BJ (cell line): ENCODE results near the gene MAP6. TPM values are rescaled to one million over a fixed set of nuclear protein-coding genes. Genes with fewer than 3 reads are reported as not detected.

ENCODE experiments used
- CTCF ChIA-PET: fragments of 350-600 bp; formaldehyde crosslinking; extraction: SDS; loops from one replicate; lab custom pipeline; 2021; ENCODE audit warnings: antibody characterized with exemption, inconsistent platforms; lab: Yijun Ruan, JAX
- POLR2A ChIA-PET: fragments of 300-600 bp; sonication (Branson Sonifier 250); formaldehyde crosslinking; extraction: SDS; loops from one replicate; lab custom pipeline; 2021; ENCODE audit warnings: antibody characterized with exemption; lab: Charles Lee
- DNase-seq: peaks from one replicate; pipeline ENCODE4 v3.0.0-alpha.2; 2011; ENCODE audit warnings: low read depth
- H3K27me3 ChIP-seq: 2 replicates; pipeline ENCODE4 v1.6.0; 2011; ENCODE audit warnings: low read length; ENCODE audit not compliant: control insufficient read depth, insufficient read depth
- H3K36me3 ChIP-seq: 2 replicates; pipeline ENCODE4 v1.5.1; 2011; ENCODE audit warnings: low read length; ENCODE audit not compliant: control insufficient read depth, insufficient read depth
- H3K4me3 ChIP-seq: 2 replicates; pipeline ENCODE4 v1.5.1; 2011; ENCODE audit warnings: low read depth, mild to moderate bottlenecking, control low read depth, low read length
- polyA plus RNA-seq: library from polyadenylated mRNA; depleted of rRNA; stranded (reverse); fragments of >200 nt; gene quantifications from 2 replicates; pipeline ENCODE4 v1.2.3, GENCODE V29; 2011
- TF ChIP-seq, protein P1 (sequence below): IDR thresholded peaks from 2 replicates; pipeline ENCODE4 v1.5.1; 2011; ENCODE audit warnings: low read depth, mild to moderate bottlenecking, control low read depth, inconsistent platforms, low read length, moderate library complexity; ENCODE audit not compliant: insufficient read depth

MAP6 gene
- polyA plus RNA-seq, 1 experiment = 12.3 TPM

DNA sequence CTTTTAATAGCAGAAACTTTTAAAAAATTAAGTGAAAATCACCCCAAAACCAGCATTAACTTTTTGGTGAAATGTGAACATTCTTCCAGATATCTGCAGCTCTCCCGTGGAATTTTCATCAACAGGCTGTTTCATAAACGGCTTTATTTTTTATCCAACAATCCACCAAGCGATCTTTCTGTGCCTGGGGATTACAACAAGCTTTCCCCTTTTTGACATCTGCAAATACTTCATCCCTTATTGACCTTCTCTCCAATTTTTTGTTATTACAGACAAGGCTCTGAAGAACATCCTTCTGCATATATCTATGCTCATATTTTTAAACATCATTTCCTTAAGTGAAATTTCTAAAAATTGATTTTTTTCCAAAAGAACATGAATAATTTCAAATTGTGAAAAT lies 112.6 kb downstream of the MAP6 start:
- Histone ChIP-seq H3K36me3 (no peaks in the 10 kb centered on the region), H3K4me3 (no peak overlapping the region), H3K27me3 (no peaks in the 10 kb centered on the region)
- CTCF ChIA-PET = no interaction called here
- POLR2A ChIA-PET = no interaction called here
- no peak for DNase-seq
- TF ChIP-seq, protein P1, sequence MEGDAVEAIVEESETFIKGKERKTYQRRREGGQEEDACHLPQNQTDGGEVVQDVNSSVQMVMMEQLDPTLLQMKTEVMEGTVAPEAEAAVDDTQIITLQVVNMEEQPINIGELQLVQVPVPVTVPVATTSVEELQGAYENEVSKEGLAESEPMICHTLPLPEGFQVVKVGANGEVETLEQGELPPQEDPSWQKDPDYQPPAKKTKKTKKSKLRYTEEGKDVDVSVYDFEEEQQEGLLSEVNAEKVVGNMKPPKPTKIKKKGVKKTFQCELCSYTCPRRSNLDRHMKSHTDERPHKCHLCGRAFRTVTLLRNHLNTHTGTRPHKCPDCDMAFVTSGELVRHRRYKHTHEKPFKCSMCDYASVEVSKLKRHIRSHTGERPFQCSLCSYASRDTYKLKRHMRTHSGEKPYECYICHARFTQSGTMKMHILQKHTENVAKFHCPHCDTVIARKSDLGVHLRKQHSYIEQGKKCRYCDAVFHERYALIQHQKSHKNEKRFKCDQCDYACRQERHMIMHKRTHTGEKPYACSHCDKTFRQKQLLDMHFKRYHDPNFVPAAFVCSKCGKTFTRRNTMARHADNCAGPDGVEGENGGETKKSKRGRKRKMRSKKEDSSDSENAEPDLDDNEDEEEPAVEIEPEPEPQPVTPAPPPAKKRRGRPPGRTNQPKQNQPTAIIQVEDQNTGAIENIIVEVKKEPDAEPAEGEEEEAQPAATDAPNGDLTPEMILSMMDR = no peak

DNA sequence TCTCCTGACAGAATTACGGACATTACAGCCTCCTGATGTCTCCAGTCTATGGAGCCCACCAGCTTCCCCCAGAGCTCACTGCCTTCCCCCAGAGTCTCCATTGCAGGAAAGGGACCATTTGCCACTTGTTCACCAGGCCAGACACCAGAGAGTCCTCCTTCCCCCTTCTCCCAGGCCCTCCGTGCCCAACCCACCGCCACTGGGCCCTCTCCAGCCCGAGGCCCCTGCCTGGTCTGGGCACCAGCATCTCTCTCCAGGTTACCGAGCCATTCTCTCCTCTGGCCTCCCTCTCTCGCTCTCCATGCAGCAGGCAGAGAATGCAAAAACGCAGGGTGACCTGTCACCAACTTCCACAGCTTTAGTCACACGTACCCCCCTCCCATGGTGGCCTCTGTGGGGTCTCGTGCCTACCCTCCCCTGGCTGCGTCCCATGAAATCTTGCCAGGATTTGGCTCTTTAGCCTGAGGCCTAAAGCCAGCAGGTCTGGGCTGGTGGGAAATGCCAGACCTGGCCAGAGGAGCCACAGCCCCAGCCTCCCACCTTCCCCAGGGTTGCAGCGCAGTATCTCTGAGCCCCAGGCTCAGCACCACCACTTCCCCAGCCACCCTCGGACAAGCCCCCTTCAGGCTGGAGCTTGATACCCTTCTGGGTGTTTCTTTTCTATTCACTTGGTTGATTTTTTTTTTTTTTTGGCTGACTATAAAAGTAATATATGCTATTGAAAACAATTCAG lies 113.6 kb downstream of the MAP6 start:
- TF ChIP-seq, protein P1 = no peak
- no peak overlapping the region for H3K4me3 ChIP-seq
- ChIA-PET POLR2A (interaction anchor here (1.9 kb wide), 1 partner anchor 7 kb away, joined by 22 read pairs; the partner anchor contains the start of gene SERPINH1), CTCF (interaction anchor here (1.7 to 2.6 kb wide), 2 partner anchors 10 to 15 kb away, joined by 7 to 23 read pairs; no protein-coding TSS in a partner anchor)
- no peak for DNase-seq
- no peaks in the 10 kb centered on the region for H3K36me3 ChIP-seq
- H3K27me3 ChIP-seq = no peaks in the 10 kb centered on the region

DNA sequence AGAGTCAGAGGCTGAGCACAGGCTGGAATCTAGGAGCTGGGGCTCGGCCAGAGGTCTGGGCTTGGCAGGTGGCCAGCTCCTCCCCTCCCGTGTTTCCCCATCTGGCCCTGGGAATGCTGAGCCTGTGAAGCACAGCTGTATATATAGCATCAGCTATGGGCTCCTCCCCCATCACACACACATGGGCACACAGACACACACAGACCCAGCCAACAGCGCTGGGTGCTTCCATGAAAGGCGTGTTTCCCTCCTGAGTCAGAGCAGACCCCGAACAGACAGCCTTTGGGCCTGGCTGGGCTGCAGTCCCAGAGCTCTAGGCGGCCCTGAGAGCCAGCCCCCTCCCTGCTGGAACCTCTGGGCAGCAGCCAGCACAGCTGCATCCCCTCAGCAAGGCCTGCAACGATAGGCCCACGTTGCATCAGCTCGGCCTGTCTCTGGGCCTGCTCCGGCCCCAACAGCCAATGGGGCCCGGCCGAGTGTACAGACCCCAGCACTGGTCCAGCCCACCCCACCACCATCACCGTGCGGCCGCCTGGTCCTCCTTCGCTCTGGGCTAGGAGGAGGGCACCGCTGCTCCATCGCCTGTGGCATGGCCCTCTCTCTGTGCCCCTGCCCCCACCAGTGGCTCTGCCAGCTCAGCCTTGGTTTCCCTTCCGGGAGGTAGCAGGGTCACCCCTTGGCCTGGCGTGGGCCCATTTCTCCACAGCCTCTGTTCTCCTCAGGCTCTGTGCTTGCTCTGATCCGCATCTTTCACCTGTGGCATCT lies 114.4 kb downstream of the MAP6 start:
- Histone ChIP-seq H3K4me3 (no peak overlapping the region), H3K36me3 (no peaks in the 10 kb centered on the region), H3K27me3 (no peaks in the 10 kb centered on the region)
- peak; percentile 99 for DNase-seq
- POLR2A ChIA-PET = interaction anchor here (1.2 to 1.9 kb wide), 2 partner anchors 8 to 11 kb away, joined by 22 to 26 read pairs; partner anchors contain the start of gene SERPINH1
- TF ChIP-seq, protein P1 = no peak
- CTCF ChIA-PET = interaction anchor here (0.8 to 2.9 kb wide), 13 partner anchors 8 to 314 kb away, joined by 3 to 23 read pairs (median 6); partner anchors contain the start of gene GDPD5

DNA sequence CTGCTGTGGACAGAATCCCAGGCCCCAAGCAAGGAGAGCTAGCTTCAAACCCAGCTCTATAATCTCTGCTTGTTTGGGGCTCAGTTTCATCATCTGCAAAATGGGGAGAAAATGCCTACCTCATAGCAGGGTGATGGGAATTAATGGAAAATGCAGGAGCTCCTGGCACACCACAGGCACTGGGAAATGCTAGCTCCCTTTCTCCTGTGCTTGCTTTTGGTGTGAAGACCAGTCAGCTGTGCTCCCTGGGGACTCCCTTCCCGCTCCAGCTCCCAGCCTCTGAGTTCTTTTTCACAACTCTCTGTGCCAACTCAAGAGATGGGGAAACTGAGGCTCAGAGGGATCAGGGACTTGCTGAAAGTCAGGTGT lies 115.0 kb downstream of the MAP6 start:
- H3K27me3 ChIP-seq = no peaks in the 10 kb centered on the region
- CTCF ChIA-PET = interaction anchor here (0.8 to 2.9 kb wide), 13 partner anchors 9 to 314 kb away, joined by 3 to 23 read pairs (median 6); partner anchors contain the start of gene GDPD5
- H3K4me3 ChIP-seq = no peak overlapping the region
- POLR2A ChIA-PET = interaction anchor here (1.2 to 1.9 kb wide), 2 partner anchors 9 to 12 kb away, joined by 22 to 26 read pairs; partner anchors contain the start of gene SERPINH1
- DNase-seq = no peak
- H3K36me3 ChIP-seq = no peaks in the 10 kb centered on the region
- TF ChIP-seq, protein P1 = no peak

DNA sequence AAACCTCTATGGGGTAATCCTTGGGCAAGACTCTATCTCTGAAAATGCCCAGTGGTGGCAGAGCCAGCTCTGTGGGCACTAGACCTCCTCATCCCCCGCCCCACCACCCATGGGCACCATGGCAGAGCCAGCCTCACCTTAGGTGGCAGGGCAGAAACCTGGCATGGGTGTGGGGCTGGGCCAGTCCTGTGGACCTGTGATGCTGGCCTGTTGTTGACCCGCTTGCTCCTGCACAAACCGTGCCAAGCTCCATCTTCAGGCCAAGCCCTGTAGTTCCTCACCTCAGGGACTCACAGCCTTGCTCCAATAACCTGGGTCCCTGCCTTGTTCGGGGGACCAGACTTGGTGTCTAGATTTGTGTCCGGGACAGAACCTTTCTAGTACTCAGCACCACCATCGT lies 115.7 kb downstream of the MAP6 start:
- Histone ChIP-seq H3K4me3 (no peak overlapping the region), H3K27me3 (no peaks in the 10 kb centered on the region), H3K36me3 (no peaks in the 10 kb centered on the region)
- DNase-seq = no peak
- TF ChIP-seq, protein P1 = no peak
- CTCF ChIA-PET = interaction anchor here (0.6 to 2.9 kb wide), 11 partner anchors 8 to 315 kb away, joined by 3 to 23 read pairs (median 7); no protein-coding TSS in a partner anchor
- POLR2A ChIA-PET = interaction anchor here (1.9 kb wide), 1 partner anchor 9 kb away, joined by 22 read pairs; the partner anchor contains the start of gene SERPINH1
